Measurements from ENCODE around the gene VMO1.

DNA sequence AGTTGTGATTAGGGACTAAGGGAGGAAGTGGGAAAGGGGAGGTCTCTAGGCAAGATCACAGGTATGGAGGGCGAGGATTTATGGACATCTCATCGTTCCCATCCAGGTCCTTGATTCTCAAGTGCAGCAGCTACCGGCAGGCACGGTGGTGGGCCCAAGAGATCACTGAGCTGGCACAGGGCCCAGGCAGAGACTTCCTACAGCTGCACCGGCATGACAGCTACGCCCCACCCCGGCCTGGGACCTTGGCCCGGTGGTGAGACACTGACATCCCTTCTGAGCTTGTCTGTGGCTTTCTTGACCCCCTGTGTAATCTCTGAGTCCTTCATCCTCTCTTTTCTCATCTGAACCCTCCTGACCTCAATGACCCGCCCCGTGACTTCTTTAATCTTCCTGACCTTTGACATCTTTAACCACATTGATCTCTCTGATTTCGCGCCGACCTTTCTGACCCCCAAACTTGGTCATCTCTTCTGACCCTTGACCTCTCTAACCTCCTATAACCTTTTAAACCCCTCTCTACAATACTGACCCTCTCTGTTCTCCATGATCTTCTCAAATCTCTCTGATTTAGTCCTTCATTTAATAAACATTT lies 24.6 kb upstream of the VMO1 start:
- TF ChIP-seq, protein P1, sequence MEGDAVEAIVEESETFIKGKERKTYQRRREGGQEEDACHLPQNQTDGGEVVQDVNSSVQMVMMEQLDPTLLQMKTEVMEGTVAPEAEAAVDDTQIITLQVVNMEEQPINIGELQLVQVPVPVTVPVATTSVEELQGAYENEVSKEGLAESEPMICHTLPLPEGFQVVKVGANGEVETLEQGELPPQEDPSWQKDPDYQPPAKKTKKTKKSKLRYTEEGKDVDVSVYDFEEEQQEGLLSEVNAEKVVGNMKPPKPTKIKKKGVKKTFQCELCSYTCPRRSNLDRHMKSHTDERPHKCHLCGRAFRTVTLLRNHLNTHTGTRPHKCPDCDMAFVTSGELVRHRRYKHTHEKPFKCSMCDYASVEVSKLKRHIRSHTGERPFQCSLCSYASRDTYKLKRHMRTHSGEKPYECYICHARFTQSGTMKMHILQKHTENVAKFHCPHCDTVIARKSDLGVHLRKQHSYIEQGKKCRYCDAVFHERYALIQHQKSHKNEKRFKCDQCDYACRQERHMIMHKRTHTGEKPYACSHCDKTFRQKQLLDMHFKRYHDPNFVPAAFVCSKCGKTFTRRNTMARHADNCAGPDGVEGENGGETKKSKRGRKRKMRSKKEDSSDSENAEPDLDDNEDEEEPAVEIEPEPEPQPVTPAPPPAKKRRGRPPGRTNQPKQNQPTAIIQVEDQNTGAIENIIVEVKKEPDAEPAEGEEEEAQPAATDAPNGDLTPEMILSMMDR (IDR thresholded peaks at IDR 0.05) = no peak
- TF ChIP-seq POLR2A (IDR thresholded peaks at IDR 0.05) = no peak
